GM23338 (cell line): ENCODE results near the gene PLAAT5. TPM values are rescaled to one million over a fixed set of nuclear protein-coding genes. Genes with fewer than 3 reads are reported as not detected.

Source experiments
- ATAC-seq: fragments of 200-7000 bp; cut with Tn5 transposase; 3 replicates; pipeline ENCODE4 v1.9.1; 2020
- DNase-seq: peaks from one replicate; pipeline ENCODE4 v3.0.0-alpha.2; 2015; ENCODE audit warnings: low spot score
- H2AFZ ChIP-seq: fragments of 200-600 bp; sonication (generic); 2 replicates; pipeline ENCODE4 v1.8.0; 2016; ENCODE audit warnings: antibody characterized with exemption, mild to moderate bottlenecking, moderate library complexity
- H3F3A ChIP-seq: fragments of 200-600 bp; sonication (generic); replicated peaks from 2 replicates; pipeline ENCODE4 v1.8.0; 2017; ENCODE audit warnings: antibody characterized with exemption, mixed run types, low read depth
- H3K27ac ChIP-seq: fragments of 200-600 bp; sonication (generic); 2 replicates; pipeline ENCODE4 v1.6.1; 2016; ENCODE audit warnings: low read depth
- H3K27me3 ChIP-seq: fragments of 200-600 bp; sonication (generic); 2 replicates; pipeline ENCODE4 v1.8.0; 2016; ENCODE audit warnings: mild to moderate bottlenecking, mixed run types, moderate library complexity; ENCODE audit not compliant: insufficient read depth
- H3K36me3 ChIP-seq: fragments of 200-600 bp; sonication (generic); 2 replicates; pipeline ENCODE4 v1.8.0; 2016; ENCODE audit warnings: mild to moderate bottlenecking; ENCODE audit not compliant: insufficient read depth
- H3K4me1 ChIP-seq: fragments of 200-600 bp; sonication (generic); 2 replicates; pipeline ENCODE4 v1.8.0; 2016; ENCODE audit warnings: mild to moderate bottlenecking, moderate library complexity; ENCODE audit not compliant: insufficient read depth
- H3K4me2 ChIP-seq: fragments of 200-600 bp; sonication (generic); 2 replicates; pipeline ENCODE4 v1.7.1; 2017; ENCODE audit warnings: mixed run types
- H3K4me3 ChIP-seq: fragments of 200-600 bp; sonication (generic); 2 replicates; pipeline ENCODE4 v1.6.1; 2016; ENCODE audit warnings: mixed run types
- H3K79me2 ChIP-seq: fragments of 200-600 bp; sonication (generic); replicated peaks from 2 replicates; pipeline ENCODE4 v1.8.0; 2017; ENCODE audit warnings: mild to moderate bottlenecking; ENCODE audit not compliant: insufficient read depth
- H3K9me2 ChIP-seq: fragments of 200-600 bp; sonication (generic); 2 replicates; pipeline ENCODE4 v1.8.0; 2017; ENCODE audit not compliant: insufficient read depth
- H4K20me1 ChIP-seq: fragments of 200-600 bp; sonication (generic); replicated peaks from 2 replicates; pipeline ENCODE4 v1.8.0; 2017; ENCODE audit warnings: mild to moderate bottlenecking; ENCODE audit not compliant: insufficient read depth
- H3K27ac Mint-ChIP-seq: 2 replicates; pipeline ENCODE4 v1.8.0; 2020; ENCODE audit warnings: inconsistent platforms, mild to moderate bottlenecking, moderate library complexity, mixed read lengths
- H3K27me3 Mint-ChIP-seq: 3 replicates; pipeline ENCODE4 v1.8.0; 2022; ENCODE audit warnings: low read depth, mild to moderate bottlenecking, moderate library complexity, mixed read lengths, inconsistent platforms; ENCODE audit not compliant: insufficient read depth, poor library complexity
- H3K36me3 Mint-ChIP-seq: 3 replicates; pipeline ENCODE4 v1.8.0; 2021; ENCODE audit warnings: low read depth, mild to moderate bottlenecking, inconsistent platforms, moderate library complexity, mixed read lengths
- H3K4me1 Mint-ChIP-seq: 3 replicates; pipeline ENCODE4 v1.8.0; 2020; ENCODE audit warnings: mild to moderate bottlenecking, inconsistent platforms, mixed read lengths
- H3K4me3 Mint-ChIP-seq: 3 replicates; pipeline ENCODE4 v1.8.0; 2021; ENCODE audit warnings: moderate library complexity, mild to moderate bottlenecking, inconsistent platforms, mixed read lengths
- H3K9me3 Mint-ChIP-seq: 3 replicates; pipeline ENCODE4 v1.8.0; 2020; ENCODE audit warnings: moderate library complexity, mild to moderate bottlenecking, inconsistent platforms, mixed read lengths
- CREB1 ChIP-seq: fragments of 250-450 bp; sonication (Bioruptor Pico); IDR thresholded peaks from 2 replicates; pipeline ENCODE4 v1.5.0; 2020; ENCODE audit warnings: low read depth, mild to moderate bottlenecking, moderate library complexity
- CTCF ChIP-seq, 2 experiments: fragments of 200-600 bp in 1 of 2; sonication (generic) in 1 of 2; conservative IDR thresholded peaks; 2 replicates each; pipeline versions ENCODE4 v1.5.1 to v1.6.1; 2016 to 2017; ENCODE audit warnings: antibody characterized with exemption in 2 of 2, low read depth in 2 of 2, mild to moderate bottlenecking in 2 of 2, moderate library complexity in 1 of 2
- EZH2 ChIP-seq: fragments of 200-600 bp; sonication (generic); IDR thresholded peaks from one replicate; pipeline ENCODE4 v1.8.0; 2017; ENCODE audit warnings: antibody characterized with exemption, mild to moderate bottlenecking, low read depth; ENCODE audit not compliant: unreplicated experiment
- EZH2phosphoT487 ChIP-seq: fragments of 200-600 bp; sonication (generic); IDR thresholded peaks from one replicate; pipeline ENCODE4 v1.8.1; 2018; ENCODE audit warnings: antibody characterized with exemption; ENCODE audit not compliant: unreplicated experiment
- JUNB ChIP-seq: IDR thresholded peaks from one replicate; pipeline ENCODE4 v1.6.1; 2016; ENCODE audit warnings: antibody characterized with exemption; ENCODE audit not compliant: unreplicated experiment
- NANOG ChIP-seq: IDR thresholded peaks from 2 replicates; pipeline ENCODE4 v1.6.1; 2016; ENCODE audit warnings: antibody characterized with exemption, borderline replicate concordance
- REST ChIP-seq: IDR thresholded peaks from one replicate; pipeline ENCODE4 v1.6.1; 2018; ENCODE audit warnings: antibody characterized with exemption; ENCODE audit not compliant: unreplicated experiment
- ZNF331 ChIP-seq: fragments of 250-450 bp; sonication (Bioruptor Pico); IDR thresholded peaks from 2 replicates; pipeline ENCODE4 v1.5.0; 2020; ENCODE audit warnings: low read depth, mild to moderate bottlenecking, moderate library complexity
- polyA plus RNA-seq: library from polyadenylated mRNA; unstranded; fragments of >200 nt; fragmentation: Nextera tagmentation; extraction: Ambion mirVana; gene quantifications from 2 replicates; pipeline ENCODE4 v1.2.1, GENCODE V29; 2016
- total RNA-seq: library from RNA; depleted of rRNA; stranded (reverse); fragments of >200 nt; shearing (Covaris generic); gene quantifications from 2 replicates; pipeline ENCODE4 v1.2.3, GENCODE V29; 2014

The PLAAT5 gene
- total and polyA plus RNA-seq, 2 experiments from 2014 or later, result 7.7 to 11.6 TPM

DNA sequence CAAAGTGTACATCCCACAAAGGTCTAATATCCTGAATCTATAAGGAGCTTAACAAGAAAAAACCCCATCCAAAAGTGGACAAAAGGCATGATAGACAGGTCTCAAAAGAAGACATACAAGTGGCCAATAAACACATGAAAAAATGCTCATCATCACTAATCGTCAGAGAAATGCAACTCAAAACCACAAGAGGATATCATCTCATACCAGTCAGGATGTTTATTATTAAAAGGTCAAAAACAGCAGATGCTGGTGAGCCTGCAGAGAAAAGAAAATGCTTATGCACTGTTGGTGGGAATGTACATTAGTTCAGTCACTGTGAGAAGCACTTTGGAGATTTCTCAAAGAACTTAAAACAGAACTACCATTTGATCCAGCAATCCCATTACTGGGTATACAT is 27.6 kb upstream of the PLAAT5 start (continued):
- no peak for TF ChIP-seq REST
- TF ChIP-seq EZH2phosphoT487, result no peak
- no peak for TF ChIP-seq CTCF (conservative IDR thresholded peaks at IDR 0.05; ENCODE audit: low read depth in 2 of 2)
- TF ChIP-seq EZH2, result no peak
- TF ChIP-seq NANOG, result no peak
- TF ChIP-seq CREB1 (CRISPR knock-in tag), result no peak

DNA sequence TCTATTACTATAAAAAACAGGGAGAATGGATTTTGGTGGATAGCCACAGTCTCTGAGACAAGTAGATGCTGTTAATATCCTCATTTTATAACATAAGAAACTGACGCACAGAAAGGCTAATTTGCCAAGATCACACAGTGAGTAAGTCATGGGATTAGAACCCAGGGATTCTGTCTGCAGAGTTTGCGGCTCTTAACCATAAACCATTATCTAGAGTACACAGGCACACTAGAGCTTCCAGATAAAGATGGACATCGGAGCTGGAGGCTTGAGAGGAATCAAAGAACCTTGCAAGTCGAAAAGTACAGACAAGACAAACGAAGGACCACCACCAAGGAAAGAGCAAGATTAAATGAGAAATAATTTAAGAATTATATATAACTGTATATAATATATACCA is 26.2 kb upstream of the PLAAT5 start:
- Histone ChIP-seq H3K4me1 (no peaks in the 10 kb centered on the region), H3K27me3 (no peaks in the 10 kb centered on the region), H3F3A (no peaks in the 10 kb centered on the region), H4K20me1 (no peaks in the 10 kb centered on the region), H2AFZ (no peak overlapping the region), H3K9me2 (peaks cover 4% of the 10 kb centered on the region; the same call in 1 of the 2 replicates), H3K79me2 (no peaks in the 10 kb centered on the region), H3K36me3 (peaks cover 11% of the 10 kb centered on the region; the same call in 1 of the 2 replicates), H3K4me2 (no peak overlapping the region), H3K4me3 (no peak overlapping the region), H3K27ac (no peak overlapping the region)
- Mint-ChIP-seq H3K27me3 (no peaks in the 10 kb centered on the region), H3K9me3 (peaks cover 19% of the 10 kb centered on the region), H3K27ac (no peak overlapping the region), H3K4me1 (no peaks in the 10 kb centered on the region), H3K36me3 (peaks cover 10% of the 10 kb centered on the region; the same call in 2 of the 3 replicates), H3K4me3 (no peak overlapping the region)
- no peak for ATAC-seq
- DNase-seq, result no peak
- TF ChIP-seq CTCF (conservative IDR thresholded peaks at IDR 0.05; ENCODE audit: low read depth in 2 of 2), result no peak
- no peak for TF ChIP-seq ZNF331
- TF ChIP-seq NANOG, result no peak
- no peak for TF ChIP-seq EZH2
- TF ChIP-seq CREB1 (CRISPR knock-in tag), result no peak
- no peak for TF ChIP-seq REST
- no peak for TF ChIP-seq JUNB
- no peak for TF ChIP-seq EZH2phosphoT487
